ENCODE measurements around the gene OR10H4. TPM values are rescaled to one million over a fixed set of nuclear protein-coding genes. Genes with fewer than 3 reads are reported as not detected.
"Not testable (repeated sequence)": the region's sequence is repeated elsewhere in the genome, so short reads cannot be mapped to it uniquely, and the experiment has no call there.

The OR10H4 gene
- total RNA-seq (not detected), polyA plus RNA-seq (not detected)
- long read RNA-seq, donor 1 = 0 reads
- long read RNA-seq, donor 2 = 0 reads
- long read RNA-seq, donor 3 = 0 reads
- long read RNA-seq, donor 4 = 0 reads
- long read RNA-seq, donor 5 = 0 reads
- long read RNA-seq, donor 6 = 0 reads
- long read RNA-seq, donor 7 = 0 reads
- long read RNA-seq, donor 8 = 0 reads
- long read RNA-seq, donor 9 = 0 reads
- long read RNA-seq, donor 10 = 0 reads

- Histone ChIP-seq H3K4me1 (ENCODE audit: control insufficient read depth in 2 of 2, insufficient read depth in 2 of 2, low read length in 2 of 2) (no peaks in the 10 kb centered on the region), H3K4me3 (ENCODE audit: low read length in 2 of 2) (no peak within 1 kb of the TSS), H3K27me3 (ENCODE audit: control insufficient read depth in 2 of 2, insufficient read depth in 1 of 2, low read length in 1 of 2) (no peaks in the 10 kb centered on the region), H3K27ac (ENCODE audit: low read depth in 1 of 2, low read length in 1 of 2) (no peak within 1 kb of the TSS), H3K36me3 (ENCODE audit: control insufficient read depth in 2 of 2, insufficient read depth in 2 of 2, low read length in 1 of 2) (no peaks in the 10 kb centered on the region), H3K9me3 (ENCODE audit: control insufficient read depth in 2 of 2, insufficient read depth in 1 of 2, low read length in 1 of 2) (no peaks in the 10 kb centered on the region)
- DNase-seq (ENCODE audit: low read depth in 6 of 9, low spot score in 9 of 9) = no peak
Measured at GRCh38 chr19:15948223-15949058, at the start of gene OR10H4. Gene OR10H4, plus strand, starts transcription at chr19:15949008. Its CDS starts 0 bp downstream, at chr19:15949008.

DNA sequence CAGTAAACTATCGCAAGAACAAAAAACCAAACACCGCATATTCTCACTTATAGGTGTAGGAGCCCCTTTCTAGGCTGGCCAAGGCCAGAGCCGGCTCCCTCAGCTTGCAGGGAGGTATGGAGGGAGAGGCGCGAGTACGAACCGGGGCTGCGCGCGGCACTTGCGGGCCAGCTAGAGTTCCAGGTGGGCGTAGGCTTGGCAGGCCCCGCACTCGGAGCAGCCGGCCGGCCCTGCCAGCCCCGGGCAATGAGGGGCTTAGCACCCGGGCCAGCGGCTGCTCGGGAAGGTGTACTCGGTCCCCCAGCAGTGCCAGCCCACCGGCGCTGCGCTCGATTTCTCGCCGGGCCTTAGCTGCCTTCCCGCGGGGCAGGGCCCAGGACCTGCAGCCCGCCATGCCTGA lies 49.2 kb upstream of the OR10H4 start:
- not testable (repeated sequence) for H3K4me1 ChIP-seq (ENCODE audit: control insufficient read depth in 2 of 2, insufficient read depth in 2 of 2, low read length in 2 of 2); H3K27ac ChIP-seq (ENCODE audit: low read depth in 1 of 2, low read length in 1 of 2); H3K27me3 ChIP-seq (ENCODE audit: control insufficient read depth in 2 of 2, insufficient read depth in 1 of 2, low read length in 1 of 2); H3K4me3 ChIP-seq (ENCODE audit: low read length in 2 of 2); H3K9me3 ChIP-seq (ENCODE audit: control insufficient read depth in 2 of 2, insufficient read depth in 1 of 2, low read length in 1 of 2); DNase-seq (ENCODE audit: low read depth in 6 of 9, low spot score in 9 of 9); H3K36me3 ChIP-seq (ENCODE audit: control insufficient read depth in 2 of 2, insufficient read depth in 2 of 2, low read length in 1 of 2)
- WGBS = 17% methylated on average over 30 of the region's 30 CpGs

DNA sequence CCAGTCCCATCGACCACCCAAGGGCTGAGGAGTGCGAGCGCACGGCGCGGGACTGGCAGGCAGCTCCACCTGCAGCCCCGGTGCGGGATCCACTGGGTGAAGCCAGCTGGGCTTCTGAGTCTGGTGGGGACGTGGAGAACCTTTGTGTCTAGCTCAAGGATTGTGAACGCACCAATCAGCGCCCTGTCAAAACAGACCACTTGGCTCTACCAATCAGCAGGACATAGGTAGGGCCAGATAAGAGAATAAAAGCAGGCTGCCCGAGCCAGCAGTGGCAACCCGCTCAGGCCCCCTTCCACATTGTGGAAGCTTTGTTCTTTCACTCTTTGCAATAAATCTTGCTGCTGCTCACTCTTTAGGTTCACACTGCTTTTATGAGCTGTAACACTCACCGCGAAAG lies 48.8 kb upstream of the OR10H4 start:
- DNase-seq (ENCODE audit: low read depth in 6 of 9, low spot score in 9 of 9); H3K27ac ChIP-seq (ENCODE audit: low read depth in 1 of 2, low read length in 1 of 2); H3K4me1 ChIP-seq (ENCODE audit: control insufficient read depth in 2 of 2, insufficient read depth in 2 of 2, low read length in 2 of 2); H3K27me3 ChIP-seq (ENCODE audit: control insufficient read depth in 2 of 2, insufficient read depth in 1 of 2, low read length in 1 of 2); H3K9me3 ChIP-seq (ENCODE audit: control insufficient read depth in 2 of 2, insufficient read depth in 1 of 2, low read length in 1 of 2); H3K4me3 ChIP-seq (ENCODE audit: low read length in 2 of 2); H3K36me3 ChIP-seq (ENCODE audit: control insufficient read depth in 2 of 2, insufficient read depth in 2 of 2, low read length in 1 of 2): not testable (repeated sequence)
- WGBS = 25% methylated on average over 15 of the region's 15 CpGs

DNA sequence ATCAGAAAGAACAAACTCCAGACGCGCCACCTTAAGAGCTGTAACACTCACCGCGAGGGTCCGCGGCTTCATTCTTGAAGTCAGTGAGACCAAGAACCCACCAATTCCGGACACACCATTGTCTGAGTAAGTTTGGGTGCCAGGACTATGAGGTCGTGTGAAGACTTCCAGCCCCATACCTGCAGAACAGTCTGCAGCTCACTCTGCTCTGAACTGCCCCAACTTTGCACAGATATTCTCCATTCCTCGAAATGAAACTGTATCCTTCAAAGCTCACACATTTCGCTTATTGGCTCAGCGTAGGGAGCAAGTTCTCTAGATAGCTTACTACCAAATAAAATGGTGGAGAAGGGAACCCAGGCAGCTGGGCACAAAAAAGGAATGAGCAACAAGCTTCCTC lies 48.3 kb upstream of the OR10H4 start:
- WGBS = 62% methylated on average over 11 of the region's 11 CpGs

GRCh38 chr19:15902254-15902653 lies 46.6 kb upstream of the OR10H4 start:
- peaks cover 0 to 4% of the 10 kb centered on the region in 2 donors for H3K9me3 ChIP-seq (ENCODE audit: control insufficient read depth in 2 of 2, insufficient read depth in 1 of 2, low read length in 1 of 2)
- 92% methylated on average over 11 of the region's 11 CpGs for WGBS
- no peak for DNase-seq (ENCODE audit: low read depth in 6 of 9, low spot score in 9 of 9)
- H3K4me1 ChIP-seq (ENCODE audit: control insufficient read depth in 2 of 2, insufficient read depth in 2 of 2, low read length in 2 of 2) = peaks cover 0 to 4% of the 10 kb centered on the region in 2 donors
- H3K27me3 ChIP-seq (ENCODE audit: control insufficient read depth in 2 of 2, insufficient read depth in 1 of 2, low read length in 1 of 2) = peaks cover 0 to 10% of the 10 kb centered on the region in 2 donors
- H3K4me3 ChIP-seq (ENCODE audit: low read length in 2 of 2) = no peak overlapping the region
- H3K36me3 ChIP-seq (ENCODE audit: control insufficient read depth in 2 of 2, insufficient read depth in 2 of 2, low read length in 1 of 2) = no peaks in the 10 kb centered on the region
- no peak overlapping the region for H3K27ac ChIP-seq (ENCODE audit: low read depth in 1 of 2, low read length in 1 of 2)

More for the DNA sequence above, 48.3 kb upstream of the OR10H4 start:
- peaks cover 0 to 4% of the 10 kb centered on the region in 2 donors for H3K4me1 ChIP-seq (ENCODE audit: control insufficient read depth in 2 of 2, insufficient read depth in 2 of 2, low read length in 2 of 2)
- H3K27me3 ChIP-seq (ENCODE audit: control insufficient read depth in 2 of 2, insufficient read depth in 1 of 2, low read length in 1 of 2) = peaks cover 0 to 10% of the 10 kb centered on the region in 2 donors
- H3K36me3 ChIP-seq (ENCODE audit: control insufficient read depth in 2 of 2, insufficient read depth in 2 of 2, low read length in 1 of 2) = no peaks in the 10 kb centered on the region
- H3K9me3 ChIP-seq (ENCODE audit: control insufficient read depth in 2 of 2, insufficient read depth in 1 of 2, low read length in 1 of 2) = peaks cover 0 to 4% of the 10 kb centered on the region in 2 donors
- peak in 1 of 9 donors; percentile 13 for DNase-seq (ENCODE audit: low read depth in 6 of 9, low spot score in 9 of 9)
- no peak overlapping the region for H3K27ac ChIP-seq (ENCODE audit: low read depth in 1 of 2, low read length in 1 of 2)
- no peak overlapping the region for H3K4me3 ChIP-seq (ENCODE audit: low read length in 2 of 2)

DNA sequence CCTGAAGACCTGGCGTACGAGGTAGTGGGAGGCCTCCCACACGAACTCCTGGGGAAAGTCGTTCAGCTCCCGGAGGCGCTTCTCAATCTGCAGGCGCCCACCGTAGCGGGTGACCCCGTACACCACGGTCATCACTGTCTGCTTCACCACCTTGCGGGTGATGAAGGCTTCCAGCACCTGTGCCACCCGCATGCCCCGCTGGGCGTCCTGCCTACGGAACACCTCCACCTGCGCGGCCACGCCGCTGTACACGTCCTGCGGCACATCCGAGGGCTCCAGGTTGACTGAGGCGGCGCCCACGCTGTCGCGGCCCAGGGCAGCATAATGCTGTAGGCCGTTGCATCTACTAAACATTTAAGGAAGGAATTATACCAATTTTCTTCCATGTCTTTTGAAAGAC lies 45.9 kb upstream of the OR10H4 start:
- not testable (repeated sequence) for H3K27ac ChIP-seq (ENCODE audit: low read depth in 1 of 2, low read length in 1 of 2); DNase-seq (ENCODE audit: low read depth in 6 of 9, low spot score in 9 of 9); H3K4me3 ChIP-seq (ENCODE audit: low read length in 2 of 2); H3K36me3 ChIP-seq (ENCODE audit: control insufficient read depth in 2 of 2, insufficient read depth in 2 of 2, low read length in 1 of 2); H3K4me1 ChIP-seq (ENCODE audit: control insufficient read depth in 2 of 2, insufficient read depth in 2 of 2, low read length in 2 of 2); H3K9me3 ChIP-seq (ENCODE audit: control insufficient read depth in 2 of 2, insufficient read depth in 1 of 2, low read length in 1 of 2); H3K27me3 ChIP-seq (ENCODE audit: control insufficient read depth in 2 of 2, insufficient read depth in 1 of 2, low read length in 1 of 2)
- WGBS = 93% methylated on average over 29 of the region's 29 CpGs

DNA sequence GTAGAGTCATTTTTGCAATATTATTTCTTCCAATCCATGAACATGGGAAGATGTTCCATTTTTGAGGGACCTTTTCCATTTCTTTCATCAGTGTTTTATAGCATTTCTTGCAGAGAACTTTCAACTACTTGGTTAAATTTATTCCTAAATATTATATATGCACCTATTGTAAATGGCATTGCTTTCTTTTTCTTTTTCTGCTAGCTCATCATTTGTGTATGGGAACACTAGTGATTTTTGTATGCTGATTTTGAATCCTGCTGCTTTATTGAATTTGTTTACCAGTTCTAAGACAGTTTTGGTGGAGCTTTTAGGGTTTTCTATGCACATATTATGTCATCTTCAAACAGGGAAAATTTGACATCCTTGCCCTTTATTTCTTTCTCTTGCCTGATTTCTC lies 43.8 kb upstream of the OR10H4 start:
- no peaks in the 10 kb centered on the region for H3K36me3 ChIP-seq (ENCODE audit: control insufficient read depth in 2 of 2, insufficient read depth in 2 of 2, low read length in 1 of 2)
- no peak overlapping the region for H3K4me3 ChIP-seq (ENCODE audit: low read length in 2 of 2)
- H3K9me3 ChIP-seq (ENCODE audit: control insufficient read depth in 2 of 2, insufficient read depth in 1 of 2, low read length in 1 of 2) = peaks cover 0 to 4% of the 10 kb centered on the region in 2 donors
- DNase-seq (ENCODE audit: low read depth in 6 of 9, low spot score in 9 of 9) = no peak
- H3K27ac ChIP-seq (ENCODE audit: low read depth in 1 of 2, low read length in 1 of 2) = no peak overlapping the region
- H3K27me3 ChIP-seq (ENCODE audit: control insufficient read depth in 2 of 2, insufficient read depth in 1 of 2, low read length in 1 of 2) = peaks cover 0 to under 1% of the 10 kb centered on the region in 2 donors
- H3K4me1 ChIP-seq (ENCODE audit: control insufficient read depth in 2 of 2, insufficient read depth in 2 of 2, low read length in 2 of 2) = peaks cover 0 to 4% of the 10 kb centered on the region in 2 donors

- Histone ChIP-seq H3K9me3 (ENCODE audit: control insufficient read depth in 2 of 2, insufficient read depth in 1 of 2, low read length in 1 of 2) (peaks cover 0 to 2% of the 10 kb centered on the region in 2 donors), H3K27me3 (ENCODE audit: control insufficient read depth in 2 of 2, insufficient read depth in 1 of 2, low read length in 1 of 2) (peaks cover 7 to 35% of the 10 kb centered on the region in 2 donors), H3K4me3 (ENCODE audit: low read length in 2 of 2) (no peak overlapping the region), H3K4me1 (ENCODE audit: control insufficient read depth in 2 of 2, insufficient read depth in 2 of 2, low read length in 2 of 2) (no peaks in the 10 kb centered on the region), H3K27ac (ENCODE audit: low read depth in 1 of 2, low read length in 1 of 2) (no peak overlapping the region), H3K36me3 (ENCODE audit: control insufficient read depth in 2 of 2, insufficient read depth in 2 of 2, low read length in 1 of 2) (no peaks in the 10 kb centered on the region)
- 4% methylated on average over 43 of the region's 44 CpGs for WGBS
- DNase-seq (ENCODE audit: low read depth in 6 of 9, low spot score in 9 of 9) = no peak
Measured at GRCh38 chr19:15911599-15912235, 37.1 kb upstream of the OR10H4 start.

- DNase-seq (ENCODE audit: low read depth in 6 of 9, low spot score in 9 of 9) = no peak
- no peaks in the 10 kb centered on the region for H3K36me3 ChIP-seq (ENCODE audit: control insufficient read depth in 2 of 2, insufficient read depth in 2 of 2, low read length in 1 of 2)
- H3K4me1 ChIP-seq (ENCODE audit: control insufficient read depth in 2 of 2, insufficient read depth in 2 of 2, low read length in 2 of 2) = no peaks in the 10 kb centered on the region
- peaks cover 0 to 2% of the 10 kb centered on the region in 2 donors for H3K9me3 ChIP-seq (ENCODE audit: control insufficient read depth in 2 of 2, insufficient read depth in 1 of 2, low read length in 1 of 2)
- 77% methylated on average over 6 of the region's 6 CpGs for WGBS
- H3K27me3 ChIP-seq (ENCODE audit: control insufficient read depth in 2 of 2, insufficient read depth in 1 of 2, low read length in 1 of 2) = peaks cover 7 to 35% of the 10 kb centered on the region in 2 donors
- H3K4me3 ChIP-seq (ENCODE audit: low read length in 2 of 2) = no peak overlapping the region
- no peak overlapping the region for H3K27ac ChIP-seq (ENCODE audit: low read depth in 1 of 2, low read length in 1 of 2)
Measured at GRCh38 chr19:15913384-15913783, 35.4 kb upstream of the OR10H4 start.
